ENCODE measurements around the gene KRT32.

The KRT32 gene

DNA sequence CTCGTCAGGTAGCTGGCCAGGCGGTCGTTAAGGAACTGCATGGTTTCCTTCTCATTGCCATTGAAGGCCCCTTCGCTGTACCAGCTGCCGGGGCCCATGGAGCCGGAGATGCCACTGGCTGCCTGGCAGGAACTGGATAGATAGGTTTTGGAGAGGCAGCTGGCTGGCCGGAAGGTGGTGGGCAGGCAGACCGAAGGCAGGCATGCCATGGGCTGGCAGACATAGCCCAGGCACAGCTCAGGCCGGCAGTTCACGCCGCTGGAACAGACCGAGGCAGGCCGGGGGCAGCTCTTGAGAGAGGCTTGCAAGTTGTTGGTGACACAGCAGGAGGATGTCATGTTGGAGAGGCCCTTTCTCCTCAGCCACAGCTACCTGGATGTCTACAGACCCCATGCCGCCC is at the start of gene KRT32:
Gene KRT32, minus strand, starts transcription at position 399 of the 400 bp plus-strand sequence. Its CDS starts 61 bp downstream, at position 338.
- DNase-seq (ENCODE audit: low read depth), result no peak

GRCh38 chr17:41516830-41517283 is 49.7 kb upstream of the KRT32 start:
- no peak for DNase-seq (ENCODE audit: low read depth)

- no peak for DNase-seq (ENCODE audit: low read depth)
These were observed 49.1 kb upstream of the KRT32 start for GRCh38 chr17:41516147-41516829.

GRCh38 chr17:41513168-41513547 is 46.0 kb upstream of the KRT32 start:
- no peak for DNase-seq (ENCODE audit: low read depth)

GRCh38 chr17:41512546-41513167 is 45.5 kb upstream of the KRT32 start:
- DNase-seq (ENCODE audit: low read depth), result no peak

DNA sequence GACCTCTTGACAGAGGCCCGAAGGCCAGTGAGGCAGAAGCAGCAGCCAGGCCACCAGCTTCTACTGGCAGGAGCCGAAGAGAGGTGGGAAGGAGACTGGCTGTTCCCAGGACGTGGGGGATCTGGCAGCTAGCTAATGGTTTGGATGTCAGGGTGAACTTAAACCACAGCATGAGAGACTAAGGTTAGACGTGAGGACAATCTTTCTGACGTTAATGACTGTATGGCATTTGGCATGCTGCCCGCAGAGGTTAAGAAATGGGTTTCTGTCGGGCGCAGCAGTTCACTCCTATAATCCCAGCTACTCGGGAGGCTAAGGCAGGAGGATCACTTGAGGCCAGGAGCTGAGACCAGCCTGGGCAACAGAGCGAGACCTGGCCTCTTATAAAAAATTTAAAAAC is 44.5 kb upstream of the KRT32 start:
- no peak for DNase-seq (ENCODE audit: low read depth)

DNA sequence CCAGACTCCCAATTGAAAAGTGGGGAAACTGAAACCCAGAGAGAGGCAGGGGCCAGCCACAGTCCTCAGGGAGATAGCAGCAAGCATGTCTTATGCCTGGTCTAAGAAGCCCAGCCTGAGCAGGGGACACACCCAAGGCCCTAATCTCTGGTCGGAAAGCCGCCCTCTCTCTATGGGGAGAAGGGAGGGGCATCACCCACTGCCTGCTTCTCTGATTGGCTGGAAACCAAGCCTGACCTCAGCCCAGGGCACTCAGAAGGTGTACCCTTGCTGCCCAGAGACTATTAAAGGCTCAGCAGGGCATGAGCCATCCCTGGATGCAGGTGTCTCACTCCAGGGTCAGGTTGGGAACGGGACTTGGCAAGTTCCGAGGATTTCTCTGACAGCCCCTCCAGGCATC is 43.9 kb upstream of the KRT32 start:
- DNase-seq (ENCODE audit: low read depth), result no peak

DNA sequence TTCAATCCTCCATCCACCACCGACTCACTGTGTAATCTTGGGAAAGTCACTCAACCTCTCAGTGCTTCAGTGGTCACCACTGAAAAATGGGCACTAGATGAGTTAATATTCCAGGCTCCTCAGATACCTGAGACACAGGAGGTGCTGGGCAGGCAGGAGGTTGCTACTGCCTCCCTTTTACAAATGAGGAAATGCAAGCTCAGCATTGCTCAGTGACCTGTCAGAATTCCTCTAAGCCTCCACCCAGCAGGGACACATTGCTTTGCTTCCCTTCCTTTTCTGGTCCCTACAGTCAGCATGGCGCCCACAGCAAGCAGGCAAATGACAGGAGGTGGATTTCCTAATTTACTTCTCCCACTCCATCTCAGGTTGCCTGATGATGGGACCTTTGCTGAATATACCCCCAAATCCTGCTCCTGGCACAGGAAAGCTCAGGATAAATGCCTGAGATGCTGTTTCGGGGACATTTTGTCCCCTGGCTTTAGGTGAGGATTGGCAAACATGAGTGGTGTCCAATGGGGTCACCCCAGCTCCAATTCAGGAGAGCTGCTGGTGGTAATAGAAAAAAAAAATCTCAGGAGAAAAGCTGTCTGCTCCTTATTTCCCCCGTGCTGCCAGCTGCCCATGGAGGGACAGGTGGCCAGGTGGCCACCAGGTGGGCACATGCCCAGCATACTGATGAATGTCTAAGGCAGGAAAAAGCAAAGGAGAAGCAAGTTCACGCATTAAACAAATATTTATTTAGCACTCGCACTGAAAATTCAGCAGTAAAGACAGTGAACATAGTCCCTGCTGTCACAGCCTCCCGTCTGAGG is 43.3 kb upstream of the KRT32 start:
- DNase-seq (ENCODE audit: low read depth), result no peak

- no peak for DNase-seq (ENCODE audit: low read depth)
These were observed 40.2 kb upstream of the KRT32 start for GRCh38 chr17:41507315-41507880.

GRCh38 chr17:41505809-41506767 is 38.9 kb upstream of the KRT32 start:
- DNase-seq (ENCODE audit: low read depth), result no peak

- no peak for DNase-seq (ENCODE audit: low read depth)
These were observed 38.0 kb upstream of the KRT32 start, which contains the start of gene KRT13 for GRCh38 chr17:41505007-41505808. KRT13 (minus strand) TSS chr17:41505612; CDS start chr17:41505550, 62 bp downstream.

GRCh38 chr17:41504246-41504977 is 37.2 kb upstream of the KRT32 start:
- DNase-seq (ENCODE audit: low read depth), result no peak

GRCh38 chr17:41503202-41503601 is 36.0 kb upstream of the KRT32 start:
- DNase-seq (ENCODE audit: low read depth), result no peak

DNA sequence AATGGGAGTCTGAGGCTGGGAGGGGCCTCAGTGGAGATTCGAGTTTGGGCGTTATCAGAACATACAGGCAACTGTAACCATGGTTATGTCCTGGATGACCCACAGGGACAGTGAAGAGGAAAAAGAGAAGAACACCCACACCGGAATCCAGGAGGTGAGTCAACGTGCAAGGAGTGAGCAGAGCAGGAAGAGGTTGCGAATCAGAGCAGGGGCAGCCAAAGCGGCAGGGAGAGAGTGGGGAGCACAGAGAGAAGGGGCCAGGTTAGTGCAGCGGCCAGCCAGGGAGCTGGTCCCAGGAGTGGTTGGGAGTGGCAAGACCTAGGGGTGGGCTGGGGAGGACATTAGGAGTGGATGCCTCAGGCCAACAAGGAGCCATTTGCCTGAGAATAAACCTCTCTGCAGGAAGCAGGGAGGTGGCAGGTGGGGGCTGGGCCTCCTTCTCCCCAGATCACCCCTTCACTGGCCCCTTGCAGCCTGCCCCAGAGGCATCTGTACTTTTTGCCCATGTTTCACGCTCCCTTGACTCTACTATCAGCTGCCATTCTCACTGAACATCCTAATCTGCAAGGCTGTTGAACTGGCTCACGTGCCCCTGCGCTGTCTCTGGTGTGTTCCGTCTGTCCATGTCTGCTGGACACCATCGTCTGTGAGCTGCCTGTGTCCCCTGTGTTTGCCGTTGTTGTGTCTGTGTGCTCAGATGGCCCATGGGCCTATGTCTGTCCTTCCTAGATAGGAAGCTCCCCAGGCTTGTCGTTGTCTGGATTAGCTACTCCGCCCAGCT is 33.1 kb upstream of the KRT32 start:
- DNase-seq (ENCODE audit: low read depth), result no peak

- no peak for DNase-seq (ENCODE audit: low read depth)
These were observed 32.5 kb upstream of the KRT32 start for GRCh38 chr17:41499714-41500113.

DNA sequence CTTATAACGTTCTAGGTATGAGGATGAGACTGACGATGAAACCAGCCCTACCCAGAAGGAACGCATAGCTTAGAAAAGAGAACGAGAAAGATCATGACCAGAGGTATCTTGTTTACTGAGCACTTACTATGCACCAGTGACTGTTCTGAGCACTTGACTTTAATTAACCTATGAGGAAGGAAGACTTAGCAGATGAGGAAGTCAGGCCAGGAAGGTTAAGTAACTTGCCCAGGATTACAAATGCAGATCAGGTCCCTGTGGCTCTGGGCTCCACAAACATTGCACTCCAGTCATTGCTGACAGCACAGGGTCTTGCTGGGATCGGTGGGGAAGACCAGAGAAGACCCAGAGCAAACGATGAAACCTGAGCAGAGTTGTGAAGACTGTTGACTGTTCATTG is 31.1 kb upstream of the KRT32 start:
- no peak for DNase-seq (ENCODE audit: low read depth)

DNA sequence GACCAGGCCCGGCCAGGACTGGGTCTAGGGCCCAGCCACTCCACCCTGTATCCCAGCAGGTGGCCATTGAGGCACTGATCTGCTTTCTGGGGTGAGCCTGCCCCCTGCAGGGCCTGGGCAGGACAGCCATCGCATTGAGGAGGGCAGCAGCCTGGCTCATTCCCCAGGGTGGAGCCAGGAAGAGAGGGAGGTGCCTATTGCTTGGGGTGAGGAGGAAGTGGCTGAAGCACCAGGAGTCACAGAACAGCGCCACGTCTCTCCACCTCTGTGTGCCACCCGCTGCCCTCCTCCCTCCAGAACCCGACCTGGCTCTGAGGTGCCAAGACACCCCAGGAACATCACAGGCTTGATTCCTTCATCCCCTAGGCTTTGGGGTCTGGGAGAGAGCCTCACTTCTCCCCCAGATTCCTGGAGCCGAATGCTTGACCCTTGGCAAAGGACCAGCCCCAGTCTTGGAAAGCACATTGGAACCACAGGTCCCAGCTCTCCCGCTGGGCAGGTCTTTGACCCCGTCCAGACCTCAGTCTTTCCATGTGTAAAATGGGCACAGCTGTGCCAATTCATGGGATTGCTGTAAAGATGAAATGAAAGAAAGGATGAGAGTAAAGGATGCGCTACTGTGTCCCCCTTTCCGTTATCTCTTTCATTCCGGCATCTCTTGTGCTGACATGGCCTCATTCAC is 29.8 kb upstream of the KRT32 start:
- DNase-seq (ENCODE audit: low read depth), result peak; percentile 13

DNA sequence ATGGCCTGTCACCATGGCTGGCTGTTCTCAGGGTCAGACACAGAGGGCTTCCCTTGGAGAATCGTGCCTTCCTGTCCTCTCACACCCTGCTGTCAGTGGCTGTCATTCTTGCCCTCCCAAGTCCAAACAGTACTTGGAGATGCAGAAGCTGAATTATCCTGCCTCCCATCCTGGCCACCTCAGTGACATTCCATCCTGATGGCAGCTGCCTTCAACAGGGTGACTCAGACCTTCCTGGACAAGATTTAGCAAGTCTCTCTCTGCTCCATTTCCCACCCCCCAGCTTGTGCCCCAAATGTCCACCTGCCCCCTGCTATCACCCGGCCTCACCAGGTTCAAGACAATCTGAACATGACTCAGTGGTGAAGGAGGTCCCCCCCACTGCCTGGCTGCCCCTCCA is 27.3 kb upstream of the KRT32 start:
- no peak for DNase-seq (ENCODE audit: low read depth)
